Measurements from ENCODE around the gene CD248.

DNA sequence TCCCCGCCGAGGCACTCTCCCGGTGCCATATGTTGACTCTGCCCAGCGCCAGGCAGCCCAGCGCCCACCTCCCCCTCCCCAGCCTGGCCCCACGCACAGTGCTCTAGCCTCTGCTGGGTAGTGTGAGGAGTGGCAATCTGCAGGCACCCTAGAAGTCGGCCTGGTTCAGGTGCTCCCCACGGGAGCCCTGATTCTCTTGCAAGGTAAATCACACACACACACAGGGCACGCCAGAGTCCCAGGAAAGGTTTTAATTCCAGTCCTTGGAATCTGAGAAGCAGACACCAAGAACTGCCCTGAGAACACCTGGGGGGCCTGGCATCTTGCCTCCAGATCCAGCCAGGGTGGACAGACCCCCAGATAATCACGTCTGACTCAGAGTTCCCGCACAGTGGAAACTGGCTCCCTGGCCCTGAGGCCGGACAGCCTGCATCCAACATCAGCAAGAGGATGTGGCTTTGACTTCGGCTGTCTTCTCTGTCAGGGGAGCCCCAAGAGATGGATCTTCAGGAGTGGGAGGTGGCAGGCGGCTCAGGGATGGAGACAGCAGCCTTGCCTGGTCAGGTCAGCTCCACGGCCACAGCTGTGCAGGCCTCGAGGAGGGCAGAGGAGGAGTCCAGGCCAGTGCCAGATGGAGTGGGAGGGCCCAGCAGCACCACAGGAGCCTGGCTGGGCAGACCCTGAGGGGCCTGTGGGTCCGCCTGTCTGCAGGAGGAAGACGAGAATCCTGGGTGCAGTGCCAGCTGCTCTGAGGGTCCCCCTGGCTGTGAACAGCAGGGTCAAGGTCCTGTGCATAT lies 20.5 kb upstream of the CD248 start:
- TF ChIP-seq, protein P1, sequence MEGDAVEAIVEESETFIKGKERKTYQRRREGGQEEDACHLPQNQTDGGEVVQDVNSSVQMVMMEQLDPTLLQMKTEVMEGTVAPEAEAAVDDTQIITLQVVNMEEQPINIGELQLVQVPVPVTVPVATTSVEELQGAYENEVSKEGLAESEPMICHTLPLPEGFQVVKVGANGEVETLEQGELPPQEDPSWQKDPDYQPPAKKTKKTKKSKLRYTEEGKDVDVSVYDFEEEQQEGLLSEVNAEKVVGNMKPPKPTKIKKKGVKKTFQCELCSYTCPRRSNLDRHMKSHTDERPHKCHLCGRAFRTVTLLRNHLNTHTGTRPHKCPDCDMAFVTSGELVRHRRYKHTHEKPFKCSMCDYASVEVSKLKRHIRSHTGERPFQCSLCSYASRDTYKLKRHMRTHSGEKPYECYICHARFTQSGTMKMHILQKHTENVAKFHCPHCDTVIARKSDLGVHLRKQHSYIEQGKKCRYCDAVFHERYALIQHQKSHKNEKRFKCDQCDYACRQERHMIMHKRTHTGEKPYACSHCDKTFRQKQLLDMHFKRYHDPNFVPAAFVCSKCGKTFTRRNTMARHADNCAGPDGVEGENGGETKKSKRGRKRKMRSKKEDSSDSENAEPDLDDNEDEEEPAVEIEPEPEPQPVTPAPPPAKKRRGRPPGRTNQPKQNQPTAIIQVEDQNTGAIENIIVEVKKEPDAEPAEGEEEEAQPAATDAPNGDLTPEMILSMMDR (IDR thresholded peaks at IDR 0.05): no peak
- TF ChIP-seq POLR2A (IDR thresholded peaks at IDR 0.05): no peak
